ENCODE measurements around the gene NEUROG1. TPM values are rescaled to one million over a fixed set of nuclear protein-coding genes. Genes with fewer than 3 reads are reported as not detected.

Gene NEUROG1
- total RNA-seq, 1 donor from 2014 or later: not detected

DNA sequence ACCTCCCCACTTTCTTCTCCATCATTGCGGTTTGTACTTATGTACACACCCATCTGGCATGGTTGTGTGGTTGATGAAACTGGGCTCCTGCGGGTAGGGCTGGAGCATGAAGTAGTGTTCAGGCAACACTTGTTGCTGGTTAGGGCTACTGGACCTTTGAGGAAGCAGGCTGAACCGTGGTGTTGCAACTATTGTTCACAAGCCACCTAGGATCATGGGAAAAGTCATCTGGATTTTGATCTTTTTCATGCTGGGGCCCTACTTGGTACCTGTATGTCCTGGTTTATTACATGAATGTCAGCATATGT, 43.5 kb downstream of the NEUROG1 start:
- Histone ChIP-seq H3K27ac (no peak overlapping the region), H3K4me1 (peaks cover 0 to 21% of the 10 kb centered on the region in 2 donors), H3K9me3 (no peaks in the 10 kb centered on the region), H3K36me3 (no peaks in the 10 kb centered on the region), H3K4me3 (no peak overlapping the region), H3K27me3 (no peaks in the 10 kb centered on the region)
- no peak for TF ChIP-seq CTCF (IDR thresholded peaks at IDR 0.05)
- DNase-seq (ENCODE audit: low spot score in 2 of 2): no peak
- intact Hi-C loops (cut with DNase I): loop anchor here (10.0 kb wide), 1 partner anchor 247 kb away; no protein-coding TSS in a partner anchor

DNA sequence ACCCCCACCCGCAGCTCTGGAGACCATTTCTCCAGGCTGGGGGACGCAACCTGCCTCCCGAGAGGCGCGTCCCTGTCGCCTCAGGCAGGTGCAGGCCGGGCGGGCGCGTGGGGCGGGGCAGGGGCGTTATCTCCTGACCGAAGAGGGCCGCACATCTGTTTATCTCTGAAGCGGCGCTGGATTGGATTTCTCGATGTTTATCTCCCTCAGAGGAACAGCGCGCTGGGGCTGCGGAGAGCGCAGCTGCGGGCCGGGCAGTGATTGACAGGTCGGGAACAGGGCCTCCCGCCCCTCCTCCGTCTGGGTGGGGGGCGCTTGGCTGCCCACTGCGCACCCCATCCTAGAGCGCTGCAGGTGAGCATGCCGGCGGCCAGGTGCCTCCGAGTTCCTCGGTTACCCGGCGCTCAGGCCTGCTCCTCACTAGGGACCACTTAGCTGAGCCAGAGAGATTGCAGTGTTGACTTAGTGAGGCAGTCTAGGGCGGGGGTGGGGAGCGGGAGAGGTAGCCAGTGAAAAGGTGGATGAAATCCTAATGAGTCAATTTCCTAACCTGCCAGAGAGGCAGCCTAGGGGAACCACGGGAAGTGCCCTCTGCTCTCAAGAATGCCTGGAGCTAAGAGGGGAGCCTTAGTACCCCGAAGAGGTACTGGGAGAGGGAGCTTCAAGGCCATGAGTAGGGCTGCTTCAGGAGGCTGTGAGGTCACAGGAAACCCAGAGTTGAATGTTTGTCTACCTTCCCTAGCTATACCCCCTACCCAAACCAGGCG, 44.0 kb downstream of the NEUROG1 start:
- H3K9me3 ChIP-seq: no peaks in the 10 kb centered on the region
- H3K27ac ChIP-seq: no peak overlapping the region
- DNase-seq (ENCODE audit: low spot score in 2 of 2): no peak
- H3K36me3 ChIP-seq: no peaks in the 10 kb centered on the region
- no peak overlapping the region for H3K4me3 ChIP-seq
- intact Hi-C loops (cut with DNase I): loop anchor here (10.0 kb wide), 1 partner anchor 247 kb away; no protein-coding TSS in a partner anchor
- H3K4me1 ChIP-seq: peaks cover 0 to 21% of the 10 kb centered on the region in 2 donors
- TF ChIP-seq CTCF (IDR thresholded peaks at IDR 0.05): no peak
- H3K27me3 ChIP-seq: no peaks in the 10 kb centered on the region

- Histone ChIP-seq H3K36me3 (no peaks in the 10 kb centered on the region), H3K9me3 (no peaks in the 10 kb centered on the region), H3K27ac (no peak overlapping the region), H3K4me1 (peaks cover 0 to 21% of the 10 kb centered on the region in 2 donors), H3K27me3 (no peaks in the 10 kb centered on the region), H3K4me3 (no peak overlapping the region)
- no peak for TF ChIP-seq CTCF (IDR thresholded peaks at IDR 0.05)
- no peak for DNase-seq (ENCODE audit: low spot score in 2 of 2)
- intact Hi-C loops (cut with DNase I): loop anchor here (10.0 kb wide), 1 partner anchor 246 kb away; no protein-coding TSS in a partner anchor
Observed at GRCh38 chr5:135491038-135491551, 44.7 kb downstream of the NEUROG1 start.

DNA sequence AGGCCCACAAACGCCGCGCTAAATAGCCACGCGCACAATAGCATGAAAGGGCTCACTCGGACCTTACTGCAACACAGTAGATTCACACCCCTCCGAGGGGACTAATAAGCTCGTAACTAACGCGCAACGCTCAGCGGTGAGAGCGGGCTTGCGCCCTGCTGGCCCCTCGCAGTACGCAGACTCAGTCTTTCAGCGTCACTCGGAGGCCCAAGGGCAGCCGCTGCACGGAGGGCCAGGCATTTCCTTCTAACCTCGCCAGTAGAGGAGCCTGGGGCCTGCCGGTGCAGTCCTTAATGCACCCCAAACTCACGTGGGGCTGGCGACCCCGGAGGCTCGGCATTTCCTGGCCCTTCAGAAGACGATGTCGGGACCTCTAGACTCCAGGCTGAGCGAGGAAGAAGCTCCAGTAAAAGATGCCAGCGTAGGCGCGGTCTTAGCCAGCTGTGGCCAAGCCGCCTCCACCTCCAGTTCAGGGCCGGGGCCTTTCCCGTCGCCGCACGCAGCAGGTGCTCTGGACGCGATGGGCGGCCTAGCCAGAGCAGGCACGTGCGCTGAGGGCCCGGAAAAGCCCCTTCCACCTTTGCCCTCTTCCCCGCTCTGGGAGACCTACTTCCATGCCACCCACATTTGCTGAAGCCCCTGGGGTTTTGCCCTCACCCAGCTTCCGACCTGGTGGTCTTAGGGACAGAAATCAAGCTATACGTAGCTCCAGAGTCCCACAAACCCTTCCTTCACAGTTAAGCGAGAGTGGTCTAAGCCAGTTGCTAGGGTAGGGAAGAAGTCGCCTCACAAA, 45.3 kb downstream of the NEUROG1 start:
- DNase-seq (ENCODE audit: low spot score in 2 of 2): no peak
- H3K36me3 ChIP-seq: no peaks in the 10 kb centered on the region
- H3K4me1 ChIP-seq: peaks cover 0 to 21% of the 10 kb centered on the region in 2 donors
- no peak overlapping the region for H3K27ac ChIP-seq
- H3K27me3 ChIP-seq: no peaks in the 10 kb centered on the region
- TF ChIP-seq CTCF (IDR thresholded peaks at IDR 0.05): no peak
- H3K9me3 ChIP-seq: no peaks in the 10 kb centered on the region
- intact Hi-C loops (cut with DNase I): loop anchor here (10.0 kb wide), 1 partner anchor 246 kb away; no protein-coding TSS in a partner anchor
- H3K4me3 ChIP-seq: peak overlapping the region; percentile 49 to 69

DNA sequence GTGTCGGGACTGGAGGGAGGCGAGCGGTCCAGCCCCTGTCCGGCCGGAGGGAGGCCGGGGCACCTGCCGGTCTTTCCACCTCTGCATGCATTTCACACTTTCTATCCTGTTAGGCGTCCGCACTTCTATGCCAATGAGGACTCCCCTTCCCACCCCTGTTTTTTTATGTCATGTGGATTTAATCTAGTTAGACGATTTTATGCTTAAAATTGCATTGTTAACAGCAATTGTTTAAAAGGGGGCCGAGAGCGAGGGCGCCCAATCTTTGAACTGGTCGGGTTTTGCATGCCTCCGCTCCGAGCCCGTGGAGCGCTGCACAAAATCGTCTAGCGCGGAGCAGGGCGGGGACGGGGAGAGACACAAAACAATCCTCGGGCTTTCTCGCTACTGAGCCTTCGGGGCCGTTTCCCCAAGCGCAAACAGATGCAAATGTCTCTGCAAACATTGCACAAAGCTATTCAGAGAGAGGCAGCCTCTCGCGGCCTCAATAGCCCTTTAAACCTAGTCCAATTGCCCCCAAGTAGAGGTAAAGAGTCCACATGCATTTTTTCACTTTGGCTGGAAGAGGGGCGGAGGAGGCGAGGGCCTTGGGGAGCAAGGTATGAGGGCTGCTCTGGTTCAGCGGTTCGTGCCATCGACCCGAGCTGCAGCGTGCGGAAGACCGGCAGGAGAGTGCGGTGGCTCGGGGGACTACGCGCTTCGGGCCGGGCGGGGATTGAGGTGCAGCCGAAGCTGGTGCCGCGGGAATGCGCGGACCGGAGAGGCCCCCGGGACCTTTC, 46.1 kb downstream of the NEUROG1 start:
- Histone ChIP-seq H3K36me3 (no peaks in the 10 kb centered on the region), H3K4me3 (peak overlapping the region; percentile 49 to 69), H3K9me3 (no peaks in the 10 kb centered on the region), H3K4me1 (peaks cover 0 to 21% of the 10 kb centered on the region in 2 donors), H3K27me3 (no peaks in the 10 kb centered on the region), H3K27ac (no peak overlapping the region)
- intact Hi-C loops (cut with DNase I): loop anchor here (10.0 kb wide), 1 partner anchor 245 kb away; no protein-coding TSS in a partner anchor
- TF ChIP-seq CTCF (IDR thresholded peaks at IDR 0.05): no peak
- no peak for DNase-seq (ENCODE audit: low spot score in 2 of 2)

Data from ascending aorta (tissue), 2 donors.